Measurements from ENCODE around the gene CHCHD4. TPM values are rescaled to one million over a fixed set of nuclear protein-coding genes. Genes with fewer than 3 reads are reported as not detected.
A peak's percentile ranks its signal among the peaks of the same experiment; 100 is the strongest.

The CHCHD4 gene
- total and polyA plus RNA-seq, 10 of the 15 experiments (the other 5 are each of a cell fraction or from before 2014, with no cell fraction given), result 21.0 to 46.8 (median 29.0) TPM

DNA sequence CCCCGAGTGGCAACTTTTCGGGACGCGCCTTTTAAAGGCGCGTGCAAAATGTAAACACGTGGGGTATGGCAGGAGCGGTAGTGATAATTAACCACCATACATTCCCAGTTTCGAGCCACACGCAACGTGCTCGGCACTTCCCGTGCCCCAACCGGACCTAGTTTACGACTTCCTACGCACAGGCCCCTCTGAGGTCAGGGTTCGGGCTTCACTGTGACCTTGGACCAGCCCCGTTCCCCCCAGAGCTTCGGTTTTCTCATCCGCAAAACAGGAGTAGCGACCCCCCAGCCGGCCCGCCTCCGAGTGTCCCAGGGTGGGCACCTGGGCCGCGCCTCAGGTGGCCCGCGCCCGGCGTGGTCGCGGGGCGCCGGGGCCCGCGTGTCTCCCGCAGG is 451 bp downstream of the CHCHD4 start (continued):
- TF ChIP-seq SMARCA5 (IDR thresholded peaks at IDR 0.05) (0 out of 2 replicates have a peak, but pooled peaks have one; percentile 64), GABPA (IDR thresholded peaks at IDR 0.05; ENCODE audit: low read depth) (peak; percentile 90), MXI1 (IDR thresholded peaks at IDR 0.05; ENCODE audit: low read depth, low read length) (peak; percentile 98), BCL11A (IDR thresholded peaks at IDR 0.05; ENCODE audit: low read depth, low read length) (peak; percentile 32; the same call in 1 of the 2 replicates), SUZ12 (IDR thresholded peaks at IDR 0.05; ENCODE audit: unreplicated experiment) (no peak), IKZF2 (IDR thresholded peaks at IDR 0.05) (peak; percentile 65 to 73), BRCA1 (IDR thresholded peaks at IDR 0.05; ENCODE audit: low read depth, low read length) (no peak)

GRCh38 chr3:14123308-14124222 is 1.1 kb downstream of the CHCHD4 start:
- ChIA-PET RAD21 (ENCODE audit: unreplicated experiment) (interaction anchor here (1.9 to 3.6 kb wide), 3 partner anchors 21 to 227 kb away, joined by 8 to 27 read pairs (median 11); partner anchors contain the start of genes LSM3 and XPC), SMC1A (ENCODE audit: uncharacterized antibody, unreplicated experiment) (interaction anchor here (0.6 to 1.7 kb wide), 6 partner anchors 20 to 80 kb away, joined by 3 to 8 read pairs (median 4); partner anchors contain the start of genes LSM3 and XPC), POLR2A (interaction anchor here (1.4 to 3.6 kb wide), 3 partner anchors 52 to 309 kb away, joined by 3 to 42 read pairs (median 13); partner anchors contain the start of genes LSM3 and XPC), CTCF (interaction anchor here (0.5 to 3.0 kb wide), 6 partner anchors 10 to 345 kb away, joined by 3 to 9 read pairs (median 4); partner anchors contain the start of genes LSM3 and XPC)
- intact Hi-C loops (cut with micrococcal nuclease; ENCODE audit: unreplicated experiment) (loop anchor here (1.0 to 5.0 kb wide), 2 partner anchors 55 to 226 kb away; partner anchors contain the start of genes LSM3 and XPC), in situ Hi-C loops (cut with MboI) (no loop called here)
- ATAC-seq (no peak), FAIRE-seq (no peak), DNase-seq (ENCODE audit: low read depth, low spot score) (no peak)
- peak overlapping the region; percentile 76 for H3K9ac ChIP-seq (ENCODE audit: control insufficient read depth, insufficient read depth, low read length)
- peak overlapping the region; percentile 93 for H3K4me3 ChIP-seq
- H3K27me3 ChIP-seq (replicated peaks in 1 of 2; ENCODE audit: control insufficient read depth in 2 of 2, insufficient read depth in 2 of 2, low read length in 1 of 2), result no peaks in the 10 kb centered on the region
- no peaks in the 10 kb centered on the region; the same call in 1 of the 2 replicates for H4K20me1 ChIP-seq (ENCODE audit: control insufficient read depth, insufficient read depth)
- H3K4me1 ChIP-seq (ENCODE audit: control insufficient read depth, insufficient read depth, low read length), result peaks cover 8% of the 10 kb centered on the region
- TF ChIP-seq JUNB (IDR thresholded peaks at IDR 0.05) (no peak), SMAD5 (IDR thresholded peaks at IDR 0.05; ENCODE audit: low read depth) (0 out of 2 replicates have a peak, but pooled peaks have one; percentile 45)
- H3K9me3 ChIP-seq (replicated peaks; ENCODE audit: control insufficient read depth, insufficient read depth, low read length), result no peaks in the 10 kb centered on the region
- WGBS (ENCODE audit: insufficient coverage, insufficient replicate concordance, low lambda C conversion rate, missing lambda C conversion rate), result 13% methylated on average over 15 of the region's 15 CpGs
- TSS peak; percentile 73 for BruUV-seq (replicated peaks)
- H3K36me3 ChIP-seq (ENCODE audit: control insufficient read depth in 2 of 2, insufficient read depth in 2 of 2, low read length in 1 of 2), result peaks cover 4 to 17% of the 10 kb centered on the region in 2 experiments; a peak in 3 of 4 replicates
- H3K27ac ChIP-seq (ENCODE audit: control insufficient read depth, insufficient read depth), result peak overlapping the region; percentile 81
- H3K4me2 ChIP-seq (ENCODE audit: control insufficient read depth, insufficient read depth), result peak overlapping the region; percentile 88
- H3K79me2 ChIP-seq (ENCODE audit: control insufficient read depth, insufficient read depth, low read length), result peaks cover 51% of the 10 kb centered on the region
- peak overlapping the region; percentile 73 for H2AFZ ChIP-seq (ENCODE audit: control insufficient read depth, low read depth, low read length)

Measured in GM12878 (cell line).